Neural cell (in vitro differentiated cells): ENCODE results near the gene ACAP1. TPM values are rescaled to one million over a fixed set of nuclear protein-coding genes. Genes with fewer than 3 reads are reported as not detected.

ENCODE experiments used
- H2AFZ ChIP-seq: fragments of 200-600, 300-800 bp; sonication (generic), shearing (Covaris generic); 2 replicates; pipeline ENCODE4 v1.6.0; 2014; ENCODE audit warnings: low read depth, mild to moderate bottlenecking, antibody characterized with exemption, low read length, moderate library complexity
- H3F3A ChIP-seq: fragments of 200-600 bp; shearing (Covaris generic); 2 replicates; pipeline ENCODE4 v1.6.1; 2016; ENCODE audit warnings: mild to moderate bottlenecking, moderate library complexity, mixed read lengths, antibody characterized with exemption, low read length; ENCODE audit not compliant: insufficient read depth, poor library complexity, severe bottlenecking
- H3K27ac ChIP-seq: fragments of 200-600, 300-800 bp; sonication (generic), shearing (Covaris generic); 2 replicates; pipeline ENCODE4 v1.5.1; 2014; ENCODE audit warnings: mild to moderate bottlenecking, low read length, moderate library complexity
- H3K27me3 ChIP-seq: fragments of 300-800, 200-600 bp; sonication (generic), shearing (Covaris generic); 2 replicates; pipeline ENCODE4 v1.6.0; 2014; ENCODE audit warnings: mild to moderate bottlenecking, low read depth, low read length, moderate library complexity; ENCODE audit not compliant: insufficient read depth
- H3K36me3 ChIP-seq: fragments of 300-800, 200-600 bp; sonication (generic), shearing (Covaris generic); 2 replicates; pipeline ENCODE4 v1.5.1; 2014; ENCODE audit warnings: mild to moderate bottlenecking, antibody characterized with exemption, low read length, moderate library complexity; ENCODE audit not compliant: insufficient read depth
- H3K4me2 ChIP-seq: fragments of 300-800, 200-600 bp; sonication (generic), shearing (Covaris generic); 2 replicates; pipeline ENCODE4 v1.6.0; 2014; ENCODE audit warnings: mild to moderate bottlenecking, low read length
- H3K4me3 ChIP-seq: fragments of 300-800, 200-600 bp; sonication (generic), shearing (Covaris generic); 2 replicates; pipeline ENCODE4 v1.5.1; 2014; ENCODE audit warnings: mild to moderate bottlenecking, low read length, moderate library complexity
- H3K79me2 ChIP-seq: fragments of 200-600 bp; shearing (Covaris generic); replicated peaks from 2 replicates; pipeline ENCODE4 v1.6.0; 2014; ENCODE audit warnings: mild to moderate bottlenecking, low read length, moderate library complexity; ENCODE audit not compliant: insufficient read depth
- H3K9ac ChIP-seq: fragments of 300-800, 200-600 bp; sonication (generic), shearing (Covaris generic); 2 replicates; pipeline ENCODE4 v1.6.1; 2016; ENCODE audit warnings: mild to moderate bottlenecking, low read length, mixed read lengths
- H3K9me2 ChIP-seq: fragments of 200-600 bp; shearing (Covaris generic); 2 replicates; pipeline ENCODE4 v1.6.1; 2016; ENCODE audit warnings: mild to moderate bottlenecking, low read length, mixed read lengths; ENCODE audit not compliant: insufficient read depth
- H3K9me3 ChIP-seq: fragments of 200-600, 300-800 bp; sonication (generic), shearing (Covaris generic); 2 replicates; pipeline ENCODE4 v1.6.1; 2016; ENCODE audit warnings: mild to moderate bottlenecking, mixed run types, low read length, moderate library complexity, mixed read lengths
- H4K20me1 ChIP-seq: fragments of 200-600 bp; shearing (Covaris generic); 2 replicates; pipeline ENCODE4 v1.6.1; 2016; ENCODE audit warnings: mild to moderate bottlenecking, mixed run types; ENCODE audit not compliant: insufficient read depth
- CTCF ChIP-seq: fragments of 450-650 bp; IDR thresholded peaks from 2 replicates; pipeline ENCODE4 v1.5.1; 2014; ENCODE audit warnings: antibody characterized with exemption, mild to moderate bottlenecking, moderate library complexity; ENCODE audit not compliant: poor library complexity, severe bottlenecking
- EP300 ChIP-seq: fragments of 450-650 bp; conservative IDR thresholded peaks from 2 replicates; pipeline ENCODE4 v1.6.1; 2014; ENCODE audit warnings: antibody characterized with exemption, mild to moderate bottlenecking, moderate library complexity; ENCODE audit not compliant: poor library complexity, severe bottlenecking
- EZH2 ChIP-seq: fragments of 200-600, 300-800 bp; shearing (Covaris generic), sonication (generic); IDR thresholded peaks from 2 replicates; pipeline ENCODE4 v1.6.1; 2014; ENCODE audit warnings: antibody characterized with exemption, low read length, borderline replicate concordance, mild to moderate bottlenecking; ENCODE audit not compliant: insufficient read depth, poor library complexity, severe bottlenecking
- MXI1 ChIP-seq: fragments of 450-650 bp; conservative IDR thresholded peaks from 2 replicates; pipeline ENCODE4 v1.6.1; 2014; ENCODE audit warnings: antibody characterized with exemption, mild to moderate bottlenecking; ENCODE audit not compliant: poor library complexity, severe bottlenecking
- POLR2AphosphoS5 ChIP-seq: IDR thresholded peaks from 2 replicates; pipeline ENCODE4 v1.6.1; 2012
- RAD21 ChIP-seq: fragments of 450-650 bp; conservative IDR thresholded peaks from 2 replicates; pipeline ENCODE4 v1.6.1; 2014; ENCODE audit warnings: antibody characterized with exemption, mild to moderate bottlenecking, moderate library complexity
- REST ChIP-seq: IDR thresholded peaks from 2 replicates; pipeline ENCODE4 v1.6.1; 2012; ENCODE audit warnings: borderline replicate concordance
- SMC3 ChIP-seq: fragments of 450-650 bp; conservative IDR thresholded peaks from 2 replicates; pipeline ENCODE4 v1.6.1; 2014; ENCODE audit warnings: antibody characterized with exemption, mild to moderate bottlenecking, moderate library complexity; ENCODE audit not compliant: poor library complexity
- TAF1 ChIP-seq: IDR thresholded peaks from 2 replicates; pipeline ENCODE4 v1.6.1; 2012; ENCODE audit warnings: low read depth
- polyA plus RNA-seq: library from polyadenylated mRNA; depleted of rRNA; stranded (reverse); fragments of >200 nt; gene quantifications from 2 replicates; pipeline ENCODE4 v1.2.3, GENCODE V29; 2014

The ACAP1 gene
- polyA plus RNA-seq, 1 donor from 2014 or later: 0.66 TPM

DNA sequence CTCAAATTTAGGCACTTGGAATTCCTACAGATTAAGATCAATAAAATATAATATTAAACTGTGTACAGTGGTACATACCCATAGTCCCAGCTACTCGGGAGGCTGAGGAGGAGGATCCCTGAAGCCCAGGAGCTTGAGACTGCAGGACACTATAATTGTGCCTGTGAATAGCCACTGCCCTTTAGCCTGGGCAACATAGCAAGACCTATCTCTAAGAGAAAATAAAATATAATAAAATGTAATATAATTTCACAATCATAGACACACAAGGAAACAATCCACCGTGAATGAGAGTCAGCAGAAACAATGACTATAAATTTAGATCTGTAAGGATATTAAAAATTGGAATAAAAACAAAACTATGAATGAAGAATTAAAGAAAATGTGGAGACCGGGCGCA is 34.5 kb downstream of the ACAP1 start:
- Histone ChIP-seq H4K20me1 (no peaks in the 10 kb centered on the region), H3F3A (no peaks in the 10 kb centered on the region), H3K27me3 (no peaks in the 10 kb centered on the region), H3K36me3 (no peaks in the 10 kb centered on the region), H3K27ac (no peak overlapping the region), H3K4me2 (no peak overlapping the region), H3K9ac (no peak overlapping the region), H2AFZ (no peak overlapping the region), H3K9me3 (no peaks in the 10 kb centered on the region), H3K79me2 (no peaks in the 10 kb centered on the region), H3K4me3 (no peak overlapping the region), H3K9me2 (no peaks in the 10 kb centered on the region)
- TF ChIP-seq POLR2AphosphoS5 (no peak), MXI1 (no peak), RAD21 (no peak), CTCF (no peak), REST (no peak), EP300 (no peak), SMC3 (no peak), TAF1 (no peak), EZH2 (no peak)

- H3K36me3 ChIP-seq: no peaks in the 10 kb centered on the region
- peaks cover 4% of the 10 kb centered on the region for H3K9me3 ChIP-seq
- H3F3A ChIP-seq: no peaks in the 10 kb centered on the region
- no peaks in the 10 kb centered on the region for H3K27me3 ChIP-seq
- no peak overlapping the region for H3K9ac ChIP-seq
- H4K20me1 ChIP-seq: no peaks in the 10 kb centered on the region
- no peaks in the 10 kb centered on the region for H3K9me2 ChIP-seq
- H2AFZ ChIP-seq: no peak overlapping the region
- H3K4me2 ChIP-seq: no peak overlapping the region
- no peak overlapping the region for H3K27ac ChIP-seq
- H3K79me2 ChIP-seq: no peaks in the 10 kb centered on the region
- TF ChIP-seq REST (no peak), POLR2AphosphoS5 (no peak), RAD21 (no peak), CTCF (no peak), TAF1 (no peak), EZH2 (no peak), MXI1 (no peak), EP300 (no peak), SMC3 (no peak)
- no peak overlapping the region for H3K4me3 ChIP-seq
Observed at GRCh38 chr17:7374353-7374752, 38.0 kb downstream of the ACAP1 start.
